HEK293 (cell line): ENCODE results near the gene UNG.

Experiments used
- CTCF ChIP-seq: fragments of 450-650 bp; formaldehyde crosslinking; IDR thresholded peaks from 2 replicates; pipeline ENCODE4 v1.5.1; 2016; ENCODE audit warnings: missing biosample characterization, missing genetic modification characterization
- TRIM28 ChIP-seq: IDR thresholded peaks from 2 replicates; pipeline ENCODE4 v1.6.1; 2011; ENCODE audit warnings: low read length, control low read depth, borderline replicate concordance
- ZBTB1 ChIP-seq: fragments of 450-650 bp; formaldehyde crosslinking; IDR thresholded peaks from 2 replicates; pipeline ENCODE4 v1.5.1; 2016; ENCODE audit warnings: missing biosample characterization, missing genetic modification characterization
- ZNF140 ChIP-seq: fragments of 450-650 bp; formaldehyde crosslinking; IDR thresholded peaks from 2 replicates; pipeline ENCODE4 v1.5.1; 2016; ENCODE audit warnings: missing biosample characterization, missing genetic modification characterization
- TF ChIP-seq, protein P1 (sequence below): IDR thresholded peaks from 2 replicates; pipeline ENCODE4 v1.6.1; 2011; ENCODE audit warnings: mild to moderate bottlenecking, low read depth, low read length, borderline replicate concordance

GRCh38 chr12:109069307-109070271 lies 27.8 kb upstream of the UNG start:
- TF ChIP-seq CTCF (tag by site-specific recombination) (no peak), ZBTB1 (no peak), ZNF140 (tag by site-specific recombination) (no peak), TRIM28 (no peak)
- TF ChIP-seq, protein P1, sequence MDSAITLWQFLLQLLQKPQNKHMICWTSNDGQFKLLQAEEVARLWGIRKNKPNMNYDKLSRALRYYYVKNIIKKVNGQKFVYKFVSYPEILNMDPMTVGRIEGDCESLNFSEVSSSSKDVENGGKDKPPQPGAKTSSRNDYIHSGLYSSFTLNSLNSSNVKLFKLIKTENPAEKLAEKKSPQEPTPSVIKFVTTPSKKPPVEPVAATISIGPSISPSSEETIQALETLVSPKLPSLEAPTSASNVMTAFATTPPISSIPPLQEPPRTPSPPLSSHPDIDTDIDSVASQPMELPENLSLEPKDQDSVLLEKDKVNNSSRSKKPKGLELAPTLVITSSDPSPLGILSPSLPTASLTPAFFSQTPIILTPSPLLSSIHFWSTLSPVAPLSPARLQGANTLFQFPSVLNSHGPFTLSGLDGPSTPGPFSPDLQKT = no peak
